ENCODE measurements around the gene LRFN2.

GRCh38 chr6:40556881-40557280 is 30.3 kb downstream of the LRFN2 start:
- TF ChIP-seq CTCF (conservative IDR thresholded peaks at IDR 0.05; ENCODE audit: low read length) (no peak), EZH2phosphoT487 (IDR thresholded peaks at IDR 0.05; ENCODE audit: borderline replicate concordance) (no peak)

Measured in Loucy (cell line).